HCT116 (cell line): Measurements from ENCODE around the gene PTP4A2. TPM values are rescaled to one million over a fixed set of nuclear protein-coding genes. Genes with fewer than 3 reads are reported as not detected.

Source experiments
- ATAC-seq: fragments of 200-7000 bp; cut with Tn5 transposase; 2 replicates; pipeline ENCODE4 v1.9.1; 2020; ENCODE audit warnings: mild to moderate bottlenecking, moderate library complexity
- BruUV-seq: library from RNA; stranded (reverse); fragments of 400-500 nt; replicated peaks from 2 replicates; lab custom pipeline; 2021; lab: Mats Ljungman, UMichigan
- CTCF ChIA-PET: fragments of 300-600 bp; sonication (Branson Sonifier 250); formaldehyde crosslinking; loops from one replicate; lab custom pipeline; 2021; ENCODE audit warnings: antibody characterized with exemption; lab: Charles Lee
- POLR2A ChIA-PET: fragments of 300-600, 350-600 bp; sonication (Branson Sonifier 250); formaldehyde crosslinking; loops from one replicate; lab custom pipeline; 2021; ENCODE audit warnings: antibody characterized with exemption; lab: Charles Lee
- RAD21 ChIA-PET, 2 experiments: fragments of 300-600 bp; sonication (Branson Sonifier 250); formaldehyde crosslinking; loops; one replicate each; lab custom pipeline; 2023; ENCODE audit warnings: low total read pairs in 2 of 2; ENCODE audit not compliant: uncharacterized antibody in 2 of 2, unreplicated experiment in 2 of 2, low non-redundant PET in 1 of 2; lab: Charles Lee
- DNase-seq: peaks from one replicate; pipeline ENCODE4 v3.0.0-alpha.2; 2010; ENCODE audit warnings: low read depth, low spot score
- H2AFZ ChIP-seq: fragments of 200-600 bp; shearing (Covaris generic), sonication (generic); 2 replicates; pipeline ENCODE4 v1.6.1; 2017; ENCODE audit warnings: low read depth, mixed run types, mixed read lengths, antibody characterized with exemption, low read length; ENCODE audit not compliant: poor library complexity, severe bottlenecking
- H3K27ac ChIP-seq: 2 replicates; pipeline ENCODE4 v1.5.1; 2012; ENCODE audit warnings: low read depth, low read length
- H3K27me3 ChIP-seq: fragments of 200-600 bp; sonication (generic); 2 replicates; pipeline ENCODE4 v1.6.1; 2016; ENCODE audit warnings: mixed run types, low read length, mixed read lengths; ENCODE audit not compliant: insufficient read depth
- H3K36me3 ChIP-seq, 2 experiments: fragments of 200-500 bp in 1 of 2; fragments of 200-600 bp in 1 of 2; sonication (Bioruptor generic) in 1 of 2; sonication (generic) in 1 of 2; 2 replicates each; pipeline versions ENCODE4 v1.5.1 to v1.6.1; 2014 to 2016; ENCODE audit warnings: low read length in 2 of 2, inconsistent platforms in 1 of 2, mixed read lengths in 1 of 2, mixed run types in 1 of 2; ENCODE audit not compliant: insufficient read depth in 2 of 2, control insufficient read depth in 1 of 2
- H3K4me1 ChIP-seq, 2 experiments: fragments of 200-600 bp in 1 of 2; sonication (generic) in 1 of 2; 2 replicates each; pipeline versions ENCODE4 v1.5.1 to v1.6.1; 2012 to 2017; ENCODE audit warnings: low read length in 2 of 2, inconsistent platforms in 1 of 2, mild to moderate bottlenecking in 1 of 2, mixed read lengths in 1 of 2, mixed run types in 1 of 2, moderate library complexity in 1 of 2; ENCODE audit not compliant: insufficient read depth in 2 of 2, control insufficient read depth in 1 of 2
- H3K4me2 ChIP-seq: fragments of 200-600 bp; sonication (generic); 2 replicates; pipeline ENCODE4 v1.6.1; 2017; ENCODE audit warnings: mixed run types, low read length, mixed read lengths
- H3K4me3 ChIP-seq, 2 experiments: fragments of 200-600 bp in 1 of 2; sonication (generic) in 1 of 2; replicated peaks in 1 of 2; 2 replicates each; pipeline ENCODE4 v1.5.1; 2011 to 2016; ENCODE audit warnings: low read length in 2 of 2, control low read depth in 1 of 2, low read depth in 1 of 2, mild to moderate bottlenecking in 1 of 2, mixed read lengths in 1 of 2, mixed run types in 1 of 2
- H3K79me2 ChIP-seq: fragments of 200-600 bp; sonication (generic); 2 replicates; pipeline ENCODE4 v1.6.1; 2017; ENCODE audit warnings: mild to moderate bottlenecking, mixed run types, low read length, moderate library complexity, mixed read lengths; ENCODE audit not compliant: insufficient read depth
- H3K9ac ChIP-seq: fragments of 200-600 bp; sonication (generic); 2 replicates; pipeline ENCODE4 v1.6.1; 2016; ENCODE audit warnings: low read length, mixed read lengths
- H3K9me2 ChIP-seq: fragments of 200-600 bp; sonication (generic), shearing (Covaris generic); 2 replicates; pipeline ENCODE4 v1.6.1; 2017; ENCODE audit warnings: mixed run types, mild to moderate bottlenecking, moderate library complexity; ENCODE audit not compliant: insufficient read depth
- H3K9me3 ChIP-seq, 2 experiments: fragments of 200-500 bp in 1 of 2; fragments of 200-600 bp in 1 of 2; sonication (Bioruptor generic) in 1 of 2; sonication (generic) in 1 of 2; 2 replicates each; pipeline ENCODE4 v1.6.1; 2014 to 2017; ENCODE audit warnings: low read length in 2 of 2, mixed read lengths in 2 of 2, inconsistent platforms in 1 of 2, low read depth in 1 of 2, mild to moderate bottlenecking in 1 of 2, mixed run types in 1 of 2, moderate library complexity in 1 of 2; ENCODE audit not compliant: control insufficient read depth in 1 of 2, insufficient read depth in 1 of 2
- H4K20me1 ChIP-seq: fragments of 200-600 bp; sonication (generic), shearing (Covaris generic); 2 replicates; pipeline ENCODE4 v1.6.1; 2017; ENCODE audit warnings: mixed run types, mild to moderate bottlenecking, moderate library complexity; ENCODE audit not compliant: insufficient read depth
- CEBPB ChIP-seq: IDR thresholded peaks from 2 replicates; pipeline ENCODE4 v1.6.1; 2012; ENCODE audit warnings: low read depth
- EGR1 ChIP-seq: IDR thresholded peaks from 2 replicates; pipeline ENCODE4 v1.6.1; 2012; ENCODE audit warnings: low read depth
- FOSL1 ChIP-seq: IDR thresholded peaks from 2 replicates; pipeline ENCODE4 v1.6.1; 2012; ENCODE audit warnings: low read depth
- YY1 ChIP-seq: IDR thresholded peaks from 2 replicates; pipeline ENCODE4 v1.6.1; 2011; ENCODE audit warnings: low read length, low read depth, moderate library complexity, mild to moderate bottlenecking; ENCODE audit not compliant: insufficient replicate concordance; ENCODE audit errors: extremely low read depth
- ZNF274 ChIP-seq: fragments of 200-500 bp; sonication (Bioruptor generic); IDR thresholded peaks from 2 replicates; pipeline ENCODE4 v1.6.1; 2014; ENCODE audit warnings: mild to moderate bottlenecking, low read depth, low read length, inconsistent platforms
- intact Hi-C: fragments of 100-400 bp; cut with micrococcal nuclease; formaldehyde crosslinking; loops from 2 replicates; pipeline ENCODE4 v1.10.0; 2022
- total RNA-seq: library from RNA; stranded (reverse); gene quantifications from one replicate; pipeline ENCODE4 v1.2.1, GENCODE V29; 2021; ENCODE audit not compliant: unreplicated experiment
- TF ChIP-seq, protein P1 (sequence below): IDR thresholded peaks from 2 replicates; pipeline ENCODE4 v1.6.1; 2012
- TF ChIP-seq, protein P2 (sequence below): IDR thresholded peaks from 2 replicates; pipeline ENCODE4 v1.6.1; 2011; ENCODE audit warnings: mild to moderate bottlenecking, low read length, moderate library complexity; ENCODE audit not compliant: insufficient replicate concordance; ENCODE audit errors: extremely low read depth

Gene PTP4A2
- total RNA-seq, 1 experiment from 2014 or later, result 267 TPM

DNA sequence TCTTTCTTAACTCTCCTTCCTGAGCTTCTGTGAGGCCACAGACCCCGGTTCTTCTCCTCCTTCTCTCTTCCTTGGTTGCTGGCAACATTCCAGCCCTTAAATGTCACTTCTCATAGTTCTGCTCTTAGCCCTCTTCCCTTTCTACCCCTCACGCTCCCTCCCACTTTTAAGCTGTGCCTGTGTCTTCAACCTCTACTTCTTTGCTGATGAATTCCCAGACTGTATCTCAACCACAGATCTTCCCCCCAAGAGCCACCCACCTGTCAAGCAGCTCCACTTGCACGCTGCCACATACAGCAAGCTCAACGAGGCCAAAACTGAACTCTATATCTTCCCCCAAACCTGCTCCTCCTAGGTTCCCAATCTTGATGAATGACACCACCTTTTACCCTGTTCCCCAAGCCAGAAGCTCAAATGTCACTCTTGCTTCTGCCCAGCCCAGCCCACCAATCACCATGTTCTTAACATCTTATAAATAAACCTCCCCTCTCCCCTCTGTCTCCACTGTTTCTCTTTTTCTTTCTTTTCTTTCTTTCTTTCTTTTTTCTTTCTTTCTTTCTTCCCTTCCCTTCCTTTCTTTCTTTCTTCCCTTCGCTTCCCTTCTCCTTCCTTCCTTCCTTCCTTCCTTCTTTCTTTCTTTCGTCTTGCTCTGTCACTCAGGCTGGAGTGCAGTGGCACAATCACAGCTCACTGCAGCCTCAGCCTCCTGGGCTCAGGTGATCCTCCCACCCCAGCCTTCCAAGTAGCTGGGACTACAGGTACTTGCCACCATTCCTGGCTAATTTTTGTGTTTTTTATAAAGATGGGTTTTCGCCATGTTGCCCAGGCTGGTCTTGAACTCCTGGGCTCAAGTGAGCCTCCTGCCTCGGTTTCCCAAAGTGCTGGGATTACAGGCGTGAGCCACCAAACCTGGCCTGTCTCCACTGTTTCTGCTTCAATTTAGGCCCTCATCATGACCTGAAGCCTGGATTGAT is 19.8 kb upstream of the PTP4A2 start:
- ChIA-PET RAD21 (no interaction called here), CTCF (interaction anchor here (0.7 kb wide), 1 partner anchor 13 kb away, joined by 3 read pairs; no protein-coding TSS in a partner anchor)
- no peaks in the 10 kb centered on the region for H3K9me2 ChIP-seq

More for the DNA sequence above, 19.8 kb upstream of the PTP4A2 start:
- H3K9me3 ChIP-seq, result no peaks in the 10 kb centered on the region
- ATAC-seq, result no peak
- no peaks in the 10 kb centered on the region for H3K79me2 ChIP-seq
- intact Hi-C loops, result no loop called here
- H3K27ac ChIP-seq, result no peak overlapping the region
- H3K27me3 ChIP-seq, result no peaks in the 10 kb centered on the region
- TF ChIP-seq ZNF274, result no peak
- TF ChIP-seq, protein P1, sequence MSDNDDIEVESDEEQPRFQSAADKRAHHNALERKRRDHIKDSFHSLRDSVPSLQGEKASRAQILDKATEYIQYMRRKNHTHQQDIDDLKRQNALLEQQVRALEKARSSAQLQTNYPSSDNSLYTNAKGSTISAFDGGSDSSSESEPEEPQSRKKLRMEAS, result no peak
- TF ChIP-seq CEBPB, result no peak
- no peak for TF ChIP-seq FOSL1
- no peak for TF ChIP-seq EGR1
- TF ChIP-seq, protein P2, sequence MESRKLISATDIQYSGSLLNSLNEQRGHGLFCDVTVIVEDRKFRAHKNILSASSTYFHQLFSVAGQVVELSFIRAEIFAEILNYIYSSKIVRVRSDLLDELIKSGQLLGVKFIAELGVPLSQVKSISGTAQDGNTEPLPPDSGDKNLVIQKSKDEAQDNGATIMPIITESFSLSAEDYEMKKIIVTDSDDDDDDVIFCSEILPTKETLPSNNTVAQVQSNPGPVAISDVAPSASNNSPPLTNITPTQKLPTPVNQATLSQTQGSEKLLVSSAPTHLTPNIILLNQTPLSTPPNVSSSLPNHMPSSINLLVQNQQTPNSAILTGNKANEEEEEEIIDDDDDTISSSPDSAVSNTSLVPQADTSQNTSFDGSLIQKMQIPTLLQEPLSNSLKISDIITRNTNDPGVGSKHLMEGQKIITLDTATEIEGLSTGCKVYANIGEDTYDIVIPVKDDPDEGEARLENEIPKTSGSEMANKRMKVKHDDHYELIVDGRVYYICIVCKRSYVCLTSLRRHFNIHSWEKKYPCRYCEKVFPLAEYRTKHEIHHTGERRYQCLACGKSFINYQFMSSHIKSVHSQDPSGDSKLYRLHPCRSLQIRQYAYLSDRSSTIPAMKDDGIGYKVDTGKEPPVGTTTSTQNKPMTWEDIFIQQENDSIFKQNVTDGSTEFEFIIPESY, result no peak
- no peak for TF ChIP-seq YY1
- TF ChIP-seq, all 23 proteins: peak for 0
- no peak for DNase-seq
- Histone ChIP-seq H3K4me1 (peaks cover 21 to 33% of the 10 kb centered on the region in 2 experiments), H3K4me3 (no peak overlapping the region), H3K36me3 (no peaks in the 10 kb centered on the region), H2AFZ (no peak overlapping the region), H4K20me1 (no peaks in the 10 kb centered on the region), H3K4me2 (no peak overlapping the region), H3K9ac (no peak overlapping the region)
- POLR2A ChIA-PET, result interaction anchor here (1.1 kb wide), 1 partner anchor 18 kb away, joined by 3 read pairs; no protein-coding TSS in a partner anchor
- no TSS peak for BruUV-seq
